Renal cortex interstitium (tissue), 11 donors: Measurements from ENCODE around the gene SMARCD3. TPM values are rescaled to one million over a fixed set of nuclear protein-coding genes. Genes with fewer than 3 reads are reported as not detected.
A peak's percentile ranks its signal among the peaks of the same experiment; 100 is the strongest.

ENCODE experiments used
- DNase-seq, 11 donors: peaks; one replicate each; pipeline ENCODE4 v3.0.0-alpha.2; 2013; ENCODE audit warnings: low read depth in 9 of 11, low spot score in 4 of 11; ENCODE audit errors: extremely low read depth in 1 of 11
- polyA plus RNA-seq, 3 donors: library from polyadenylated mRNA; unstranded; fragments of 120-200 nt; gene quantifications; one replicate each; pipeline ENCODE4 v1.2.1, GENCODE V29; 2013; ENCODE audit not compliant: insufficient read length in 3 of 3

Gene SMARCD3
- polyA plus RNA-seq, 3 donors = 64.4 to 81.5 (median 72.8) TPM

DNA sequence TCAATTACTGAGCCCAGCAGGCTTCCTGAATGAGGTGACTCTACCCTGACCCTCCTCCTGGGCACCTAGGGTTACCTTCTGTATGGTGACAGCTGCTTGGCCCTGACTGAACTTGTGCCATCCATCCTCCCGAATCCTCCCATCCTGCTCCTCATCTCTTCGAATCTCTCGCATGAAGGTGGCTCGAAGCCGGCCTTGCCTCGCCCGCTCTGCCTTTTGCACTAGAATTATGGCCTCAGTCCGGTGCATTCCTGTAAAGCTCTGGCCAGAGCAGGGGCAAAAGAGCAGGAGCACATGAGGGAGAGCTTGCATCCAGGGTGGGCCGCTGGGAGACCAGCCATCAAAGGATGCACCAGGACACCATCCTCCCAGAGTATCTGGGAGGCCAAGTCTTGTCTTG, 45.7 kb downstream of the SMARCD3 start:
- no peak for DNase-seq

DNA sequence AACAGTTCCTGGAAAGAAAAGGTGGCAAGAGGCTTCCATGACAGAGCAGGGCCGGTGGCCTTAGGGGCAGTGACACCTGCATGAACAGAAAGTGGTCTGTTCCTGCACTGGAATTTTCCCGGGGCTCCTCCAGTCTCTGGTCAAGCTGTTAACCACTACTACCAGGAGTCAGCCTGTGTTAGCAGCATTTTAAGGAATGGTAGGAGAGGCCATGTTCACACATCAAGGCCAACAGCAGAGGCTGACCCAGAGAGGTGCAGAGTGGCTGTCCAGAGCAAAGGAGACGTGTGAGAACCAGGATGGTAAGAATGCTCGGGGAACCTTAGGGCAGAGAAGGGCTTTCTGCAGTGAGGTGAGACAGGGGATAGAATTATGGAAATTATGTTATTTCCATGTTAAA, 46.7 kb downstream of the SMARCD3 start:
- DNase-seq = no peak

DNA sequence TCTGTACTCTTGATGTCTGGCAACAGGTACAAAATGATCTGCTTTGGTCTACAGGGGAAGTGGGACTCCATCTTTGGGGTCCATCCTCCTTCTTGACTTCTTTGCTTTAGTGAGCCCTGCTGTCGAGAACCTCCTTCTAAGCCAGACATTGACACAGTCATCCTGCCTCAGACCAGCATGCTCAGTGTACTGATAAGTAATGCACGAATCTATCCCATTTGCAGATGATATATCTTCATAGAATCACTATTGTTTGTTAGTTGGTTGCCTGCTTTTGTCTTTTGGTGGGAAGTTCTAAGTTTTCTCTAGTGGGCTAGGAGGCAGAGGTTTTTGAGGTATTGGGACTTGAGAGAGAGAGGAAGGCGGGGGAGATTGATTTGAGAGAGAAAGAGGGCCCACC, 47.1 kb downstream of the SMARCD3 start:
- no peak for DNase-seq

DNA sequence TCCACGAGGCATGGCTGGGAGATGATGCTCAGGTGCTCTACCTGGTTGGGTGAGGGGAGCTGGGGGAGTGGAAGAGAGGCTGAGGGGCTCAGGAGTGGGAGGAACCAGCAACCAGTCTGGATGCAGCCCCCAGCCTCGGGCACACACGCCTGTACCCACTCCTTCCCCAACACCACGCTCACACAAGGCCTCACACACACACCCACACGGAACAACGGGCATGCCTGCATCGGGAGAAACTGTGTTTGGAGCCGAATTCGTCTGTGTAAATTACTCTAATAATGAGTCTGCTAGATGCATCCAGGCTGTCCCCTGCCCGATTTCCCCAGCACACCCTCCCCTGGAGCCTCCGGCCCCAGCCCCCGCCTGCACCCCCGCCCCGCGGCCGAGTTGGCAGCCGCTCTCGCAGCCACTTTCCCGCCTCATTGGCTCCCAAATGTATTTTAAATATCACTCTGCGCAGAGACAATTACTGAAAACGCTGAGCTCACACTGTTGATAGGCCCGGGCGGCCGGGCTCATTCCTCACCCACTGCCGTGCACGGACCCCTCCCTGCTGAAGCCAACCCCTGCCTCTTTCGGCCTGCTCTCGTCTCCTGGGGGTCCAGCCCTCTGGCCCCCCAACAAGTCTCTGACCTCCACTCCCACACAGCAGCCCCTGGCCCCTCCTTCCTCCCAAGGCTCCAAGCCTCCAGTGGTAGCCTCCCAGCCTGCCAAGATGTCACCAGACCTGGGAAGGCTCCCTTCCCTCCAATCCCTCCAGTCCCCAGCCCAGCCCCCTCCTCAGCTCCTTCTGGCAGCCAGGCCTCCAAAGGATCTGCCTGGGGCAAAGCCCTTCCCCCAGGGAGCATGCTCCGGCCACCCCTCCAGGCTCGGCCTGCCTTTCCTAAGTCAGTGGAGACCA, 49.3 kb downstream of the SMARCD3 start:
- DNase-seq = peak in 9 of 11 donors; percentile 7 to 42 (median 28)

DNA sequence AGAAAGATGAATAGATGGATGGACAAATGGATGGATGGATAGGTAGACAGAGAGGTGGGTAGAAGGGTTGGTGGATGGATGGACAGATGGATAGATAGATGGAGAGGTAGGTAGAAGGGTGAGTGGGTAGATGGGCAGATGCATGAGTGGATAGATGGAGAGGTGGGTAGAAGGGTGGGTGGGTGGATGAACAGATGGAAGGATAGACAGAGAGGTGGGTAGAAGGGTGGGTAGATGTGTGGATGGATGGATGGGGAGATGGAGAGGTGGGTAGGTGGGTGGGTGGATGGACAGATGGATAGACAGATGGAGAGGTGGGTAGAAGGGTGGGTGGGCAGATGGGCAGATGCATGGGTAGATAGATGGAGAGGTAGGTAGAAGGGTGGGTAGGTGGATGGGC, 50.6 kb downstream of the SMARCD3 start:
- DNase-seq = no peak

DNA sequence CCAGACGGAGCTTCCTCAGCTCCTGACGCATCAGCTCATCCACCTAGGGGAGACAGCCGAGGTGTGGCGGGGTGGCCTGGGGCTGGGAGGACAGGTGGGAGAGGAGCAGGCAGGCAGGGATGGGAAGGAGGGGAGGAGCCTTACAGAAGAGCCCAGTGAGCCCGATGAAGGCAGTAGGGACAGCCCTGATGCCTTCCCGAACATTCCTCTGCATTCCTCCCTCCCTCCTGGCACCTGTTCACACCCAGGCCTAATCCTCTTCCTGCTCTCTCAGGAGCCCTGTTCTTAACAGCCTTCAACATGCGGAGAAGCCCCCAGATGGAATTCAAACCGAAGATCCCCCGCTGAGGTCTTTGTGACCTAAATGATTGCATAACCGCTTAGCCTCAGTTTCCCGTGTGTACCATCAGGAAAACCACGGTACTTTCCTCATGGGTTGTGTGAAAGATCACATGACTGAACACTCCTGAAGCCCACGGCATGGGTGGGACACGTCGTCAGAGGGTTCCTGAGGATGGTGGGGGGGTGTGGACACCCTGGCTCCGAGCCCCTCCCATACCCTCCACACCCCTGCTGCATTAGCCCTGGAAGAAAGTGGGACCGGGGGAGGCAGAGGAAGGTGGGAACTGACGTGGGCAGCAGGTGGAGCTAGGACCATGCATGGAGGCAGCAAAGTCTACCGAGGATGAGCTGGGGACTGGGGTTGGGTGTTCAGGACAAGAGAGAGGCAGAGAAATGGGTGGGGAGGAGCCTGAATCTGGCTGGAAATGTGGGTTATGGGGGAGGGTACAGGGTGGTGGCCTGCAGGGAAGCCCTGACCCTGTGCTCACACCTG, 52.7 kb downstream of the SMARCD3 start:
- no peak for DNase-seq

DNA sequence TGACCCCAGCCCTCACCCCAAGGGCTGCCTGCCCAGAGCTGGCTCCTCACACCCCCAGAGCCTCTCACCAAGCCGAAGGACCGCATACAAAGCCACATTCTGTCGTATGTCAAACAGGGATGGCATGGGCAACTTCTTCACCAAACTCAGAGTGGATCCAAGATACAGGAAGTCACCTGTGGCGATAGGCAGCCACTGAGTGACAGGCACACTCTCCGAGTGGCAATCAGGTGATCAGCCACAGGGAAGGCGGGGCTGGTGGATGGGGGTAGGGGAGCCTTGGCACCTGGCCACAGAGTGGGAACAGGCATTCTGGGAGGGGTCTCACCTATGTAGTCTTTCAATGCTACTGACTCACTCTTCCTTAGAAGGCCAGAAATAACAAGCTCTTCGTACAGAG, 54.3 kb downstream of the SMARCD3 start:
- no peak for DNase-seq

DNA sequence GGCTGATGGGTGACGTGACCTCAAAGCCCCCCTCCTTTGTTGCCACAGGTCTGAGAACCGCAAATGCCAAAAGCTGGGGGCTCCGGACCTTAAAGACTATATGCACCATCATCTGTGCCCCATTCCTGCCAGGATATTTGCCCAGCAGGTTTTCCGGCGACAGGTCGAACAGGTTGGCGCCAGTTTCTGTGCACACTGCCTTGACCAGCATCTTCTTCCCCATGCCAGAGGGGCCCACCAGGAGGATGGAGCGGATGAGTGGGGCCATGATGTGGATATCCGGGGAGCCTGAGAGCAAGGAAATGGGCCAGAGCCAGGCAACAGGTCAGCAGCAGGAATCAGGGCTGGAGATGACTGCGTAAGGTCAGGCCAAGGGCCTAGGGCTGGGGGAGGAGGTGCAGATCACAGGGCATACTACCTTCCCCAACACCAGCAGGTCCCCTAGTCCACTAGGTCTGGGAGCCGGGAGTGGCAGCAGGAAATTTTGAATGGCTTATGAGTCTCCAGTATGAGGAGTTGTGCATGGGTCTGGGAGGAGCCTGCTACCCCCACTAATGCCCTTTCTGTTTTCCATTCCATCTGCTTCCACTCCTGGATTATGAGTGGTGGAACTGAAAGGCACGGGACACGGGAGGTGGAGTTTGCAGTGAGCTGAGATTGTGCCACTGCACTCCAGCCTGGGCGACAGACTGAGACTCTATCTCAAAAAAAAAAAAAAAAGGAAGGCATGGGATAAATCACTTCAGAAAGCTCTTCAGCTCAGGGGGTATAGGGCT, 55.1 kb downstream of the SMARCD3 start:
- no peak for DNase-seq

DNA sequence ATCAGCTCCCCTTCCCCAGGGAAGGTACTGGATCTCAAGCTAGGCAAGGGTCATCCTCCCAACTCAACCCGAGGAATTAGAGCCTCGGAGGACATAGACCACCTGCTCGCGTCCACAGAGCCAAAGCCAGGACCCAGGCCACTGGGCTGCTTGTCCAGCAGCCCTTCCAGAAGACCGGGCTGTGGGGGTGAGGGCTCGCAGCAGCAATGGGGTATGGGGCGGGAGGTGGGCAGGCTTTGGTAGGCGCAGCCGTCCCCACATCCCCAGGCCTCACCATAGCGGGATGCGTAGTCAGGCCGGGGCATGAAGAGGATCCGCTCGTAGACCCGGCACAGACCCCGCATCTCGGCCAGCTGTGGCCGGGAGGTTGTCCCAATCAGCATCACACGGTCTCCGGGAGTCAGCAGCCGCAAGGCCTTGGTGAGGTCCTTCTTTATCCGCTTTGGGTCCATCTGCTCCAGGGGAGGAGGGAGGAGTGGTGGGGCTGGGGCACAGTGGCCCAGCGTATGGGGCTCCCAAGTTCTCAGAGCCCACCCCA, 56.4 kb downstream of the SMARCD3 start:
- no peak for DNase-seq

DNA sequence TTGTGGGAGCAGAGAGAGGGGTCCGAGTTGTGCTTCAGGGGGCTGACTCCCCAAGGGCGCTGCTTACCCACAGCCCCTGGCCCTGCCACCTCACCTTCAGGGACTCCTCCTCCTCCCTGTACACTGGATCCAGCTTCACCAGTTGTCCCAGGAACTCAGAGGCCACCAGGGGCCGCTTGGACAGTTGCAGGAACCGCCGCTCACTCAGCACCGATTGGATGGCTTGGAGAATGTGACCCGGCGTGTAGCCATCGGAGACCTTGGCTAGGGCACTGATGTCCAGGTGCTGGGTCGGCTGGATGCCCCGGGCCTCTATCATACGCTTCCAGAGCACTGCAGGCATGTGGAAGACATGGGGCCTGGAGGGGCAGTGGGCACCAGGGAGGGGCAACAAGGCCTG, 57.0 kb downstream of the SMARCD3 start:
- no peak for DNase-seq

DNA sequence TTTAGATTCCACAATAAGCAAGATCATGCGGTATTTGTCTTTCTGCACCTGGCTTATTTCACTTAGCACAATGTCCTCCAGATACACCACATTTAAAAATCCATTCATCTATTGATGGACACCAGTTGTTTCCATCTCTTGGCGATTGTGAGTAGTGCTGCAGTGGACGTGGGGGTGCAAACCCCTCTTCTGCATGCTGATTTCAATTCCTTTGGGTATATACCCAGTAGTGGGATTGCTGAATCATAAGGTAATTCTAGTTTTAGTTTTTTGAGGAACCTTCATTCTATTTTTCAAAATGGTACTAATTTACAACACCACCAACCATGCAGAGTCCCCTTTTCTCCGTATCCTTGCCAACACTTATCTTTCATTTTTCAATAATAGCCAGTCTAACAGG, 59.5 kb downstream of the SMARCD3 start:
- no peak for DNase-seq

Other genes starting within 250 kb of the SMARCD3 start
- 1 to 10 TPM; 2.3 to 4.6 (median 4.2) TPM for gene ATG9B, start 224.2 kb downstream of the SMARCD3 start, polyA plus RNA-seq
- 10 to 100 TPM; 19.3 to 32.5 (median 26.9) TPM for gene ABCB8, start 220.2 kb downstream of the SMARCD3 start, polyA plus RNA-seq
- 1 to 10 TPM; 1.3 to 2.5 (median 2.3) TPM for gene ASIC3, start 200.2 kb downstream of the SMARCD3 start, polyA plus RNA-seq
- 10 to 100 TPM; 14.7 to 18.9 (median 17.3) TPM for gene CDK5, start 190.8 kb downstream of the SMARCD3 start, polyA plus RNA-seq
- 100 to 1,000 TPM in 2 of 3 donors, 10 to 100 TPM in 1; 75.9 to 120 (median 110) TPM for gene SLC4A2, start 189.1 kb downstream of the SMARCD3 start, polyA plus RNA-seq
- 10 to 100 TPM; 50.6 to 75.0 (median 71.7) TPM for gene FASTK, start 167.9 kb downstream of the SMARCD3 start, polyA plus RNA-seq
- 10 to 100 TPM; 21.6 to 36.0 (median 34.5) TPM for gene TMUB1, start 165.2 kb downstream of the SMARCD3 start, polyA plus RNA-seq
- 10 to 100 TPM; 53.8 to 75.3 (median 72.3) TPM for gene AGAP3, start 162.2 kb downstream of the SMARCD3 start, polyA plus RNA-seq
- gene GBX1, start 81.0 kb downstream of the SMARCD3 start, polyA plus RNA-seq = under 1 TPM in 1 of 3 donors, not detected in 2; 0.19 TPM
- not detected for gene ASB10, start 61.4 kb downstream of the SMARCD3 start, polyA plus RNA-seq
- gene H2BK1, start 38.2 kb downstream of the SMARCD3 start, polyA plus RNA-seq = not detected
- 10 to 100 TPM; 22.3 to 30.9 (median 30.8) TPM for gene ABCF2, start 21.5 kb downstream of the SMARCD3 start, polyA plus RNA-seq
- 10 to 100 TPM; 20.3 to 28.1 (median 25.9) TPM for gene CHPF2, start 16.2 kb downstream of the SMARCD3 start, polyA plus RNA-seq
- gene NUB1, start 93.1 kb upstream of the SMARCD3 start, polyA plus RNA-seq = 10 to 100 TPM; 76.5 to 94.3 (median 82.0) TPM
- gene WDR86, start 161.3 kb upstream of the SMARCD3 start, polyA plus RNA-seq = 10 to 100 TPM; 24.3 to 52.0 (median 39.1) TPM
- gene CRYGN, start 191.4 kb upstream of the SMARCD3 start, polyA plus RNA-seq = 1 to 10 TPM; 3.5 to 5.6 (median 3.6) TPM